Glutamatergic neuron (in vitro differentiated cells): Measurements from ENCODE around the gene SH3BP4. TPM values are rescaled to one million over a fixed set of nuclear protein-coding genes. Genes with fewer than 3 reads are reported as not detected.

Experiments used
- DNase-seq: peaks from one replicate; pipeline ENCODE4 v3.0.0; 2022
- H3K27ac Mint-ChIP-seq: one replicate; pipeline ENCODE4 v1.8.0; 2020; ENCODE audit warnings: mild to moderate bottlenecking, mixed read lengths, inconsistent platforms; ENCODE audit not compliant: unreplicated experiment
- H3K27me3 Mint-ChIP-seq: one replicate; pipeline ENCODE4 v1.8.0; 2020; ENCODE audit warnings: mild to moderate bottlenecking, moderate library complexity, mixed read lengths, inconsistent platforms; ENCODE audit not compliant: unreplicated experiment
- H3K36me3 Mint-ChIP-seq: one replicate; pipeline ENCODE4 v1.8.0; 2020; ENCODE audit warnings: mild to moderate bottlenecking, mixed read lengths, inconsistent platforms; ENCODE audit not compliant: unreplicated experiment
- H3K4me1 Mint-ChIP-seq: one replicate; pipeline ENCODE4 v1.8.0; 2020; ENCODE audit warnings: mild to moderate bottlenecking, low read depth, mixed read lengths, inconsistent platforms; ENCODE audit not compliant: unreplicated experiment
- H3K4me3 Mint-ChIP-seq: one replicate; pipeline ENCODE4 v1.8.0; 2020; ENCODE audit warnings: mild to moderate bottlenecking, mixed read lengths, inconsistent platforms; ENCODE audit not compliant: unreplicated experiment
- H3K9me3 Mint-ChIP-seq: one replicate; pipeline ENCODE4 v1.8.0; 2020; ENCODE audit warnings: mild to moderate bottlenecking, moderate library complexity, mixed read lengths, inconsistent platforms; ENCODE audit not compliant: unreplicated experiment
- CTCF ChIP-seq: fragments of 200-600 bp; sonication (generic); IDR thresholded peaks from one replicate; pipeline ENCODE4 v1.5.0; 2021; ENCODE audit not compliant: partially characterized antibody, unreplicated experiment
- total RNA-seq: library from RNA; stranded (reverse); fragmentation: NEBNext Ultra II Directional; extraction: Animal tissue kit (Norgen Biotek cat#: 25700); gene quantifications from one replicate; pipeline ENCODE4 v1.2.1, GENCODE V29; 2021; ENCODE audit not compliant: unreplicated experiment

SH3BP4 gene
- total RNA-seq, 1 donor from 2014 or later, result 59.3 TPM

GRCh38 chr2:235091983-235092382 is 140.2 kb downstream of the SH3BP4 start:
- TF ChIP-seq CTCF, result no peak
- Mint-ChIP-seq H3K4me3 (no peak overlapping the region), H3K9me3 (peaks cover 3% of the 10 kb centered on the region), H3K27me3 (no peaks in the 10 kb centered on the region), H3K27ac (no peak overlapping the region), H3K4me1 (peaks cover 23% of the 10 kb centered on the region), H3K36me3 (no peaks in the 10 kb centered on the region)
- DNase-seq, result no peak

GRCh38 chr2:235092433-235093223 is 140.8 kb downstream of the SH3BP4 start:
- no peak for DNase-seq
- no peak overlapping the region for H3K27ac Mint-ChIP-seq
- peaks cover 29% of the 10 kb centered on the region for H3K4me1 Mint-ChIP-seq
- TF ChIP-seq CTCF, result no peak
- H3K4me3 Mint-ChIP-seq, result no peak overlapping the region
- H3K36me3 Mint-ChIP-seq, result no peaks in the 10 kb centered on the region
- peaks cover 3% of the 10 kb centered on the region for H3K9me3 Mint-ChIP-seq
- no peaks in the 10 kb centered on the region for H3K27me3 Mint-ChIP-seq

- DNase-seq, result no peak
- Mint-ChIP-seq H3K27me3 (no peaks in the 10 kb centered on the region), H3K27ac (no peak overlapping the region), H3K36me3 (no peaks in the 10 kb centered on the region), H3K4me3 (no peak overlapping the region), H3K9me3 (peaks cover 2% of the 10 kb centered on the region), H3K4me1 (peaks cover 26% of the 10 kb centered on the region)
- TF ChIP-seq CTCF, result no peak
These were observed 142.6 kb downstream of the SH3BP4 start for GRCh38 chr2:235094457-235094856.

- H3K4me1 Mint-ChIP-seq, result peaks cover 26% of the 10 kb centered on the region
- DNase-seq, result no peak
- TF ChIP-seq CTCF, result no peak
- peaks cover 2% of the 10 kb centered on the region for H3K9me3 Mint-ChIP-seq
- no peaks in the 10 kb centered on the region for H3K36me3 Mint-ChIP-seq
- H3K27me3 Mint-ChIP-seq, result peaks cover 2% of the 10 kb centered on the region
- no peak overlapping the region for H3K27ac Mint-ChIP-seq
- no peak overlapping the region for H3K4me3 Mint-ChIP-seq
These were observed 143.8 kb downstream of the SH3BP4 start for GRCh38 chr2:235095569-235095968.

GRCh38 chr2:235096447-235096846 is 144.6 kb downstream of the SH3BP4 start:
- peaks cover 26% of the 10 kb centered on the region for H3K4me1 Mint-ChIP-seq
- peaks cover 2% of the 10 kb centered on the region for H3K27me3 Mint-ChIP-seq
- H3K36me3 Mint-ChIP-seq, result no peaks in the 10 kb centered on the region
- peaks cover 2% of the 10 kb centered on the region for H3K9me3 Mint-ChIP-seq
- no peak for TF ChIP-seq CTCF
- H3K4me3 Mint-ChIP-seq, result no peak overlapping the region
- DNase-seq, result no peak
- H3K27ac Mint-ChIP-seq, result no peak overlapping the region
